Sciatic nerve (tissue), 2 donors: Measurements from ENCODE around the gene GLS2. TPM values are rescaled to one million over a fixed set of nuclear protein-coding genes. Genes with fewer than 3 reads are reported as not detected.
A peak's percentile ranks its signal among the peaks of the same experiment; 100 is the strongest.
"Not testable (repeated sequence)": the region's sequence is repeated elsewhere in the genome, so short reads cannot be mapped to it uniquely, and the experiment has no call there.

Experiments used
- ATAC-seq: fragments of 200-7000 bp; cut with Tn5 transposase; one replicate; pipeline ENCODE4 v1.9.1; 2020; ENCODE audit warnings: mild to moderate bottlenecking, moderate library complexity
- DNase-seq: peaks from one replicate; pipeline ENCODE4 v3.0.0-alpha.2; 2020; ENCODE audit warnings: low spot score
- intact Hi-C: fragments of 100-400 bp; cut with DNase I; formaldehyde crosslinking; loops from one replicate; pipeline ENCODE4 v1.14.2; 2022
- total RNA-seq: library from RNA; stranded (reverse); fragmentation: NEBNext Ultra II Directional; extraction: Animal tissue kit (Norgen Biotek cat#: 25700); gene quantifications from one replicate; pipeline ENCODE4 v1.2.1, GENCODE V29; 2021
- donor health status: DM: no; HTN: no; CAD: no.
- donor health status: DM: no; HTN: no; CAD: no.

GLS2 gene
- total RNA-seq, 1 donor from 2014 or later, result 0.98 TPM

GRCh38 chr12:56454557-56454956 lies 33.4 kb downstream of the GLS2 start, which contains the start of gene MIP:
MIP (minus strand) TSS chr12:56454657; CDS start chr12:56454613, 44 bp downstream.
- no peak for ATAC-seq
- no peak for DNase-seq
- intact Hi-C loops, result loop anchor here (10.0 kb wide), 1 partner anchor 100 kb away; no protein-coding TSS in a partner anchor

GRCh38 chr12:56451147-56451546 lies 36.8 kb downstream of the GLS2 start:
- DNase-seq (no peak), ATAC-seq (no peak)
- intact Hi-C loops, result loop anchor here (10.0 kb wide), 1 partner anchor 96 kb away; no protein-coding TSS in a partner anchor

GRCh38 chr12:56450241-56450640 lies 37.7 kb downstream of the GLS2 start:
- no peak for DNase-seq
- ATAC-seq, result no peak
- intact Hi-C loops, result loop anchor here (10.0 kb wide), 1 partner anchor 95 kb away; no protein-coding TSS in a partner anchor

- intact Hi-C loops, result no loop called here
- no peak for DNase-seq
- no peak for ATAC-seq
Measured at GRCh38 chr12:56449622-56449984, 38.4 kb downstream of the GLS2 start.

GRCh38 chr12:56448860-56449621 lies 38.9 kb downstream of the GLS2 start, which contains the start of gene TIMELESS:
TIMELESS (minus strand) TSS chr12:56449426; CDS start chr12:56434170, 15,256 bp downstream.
- peak; percentile 93 for DNase-seq
- peak; percentile 99 for ATAC-seq
- intact Hi-C loops, result no loop called here

GRCh38 chr12:56443208-56443607 lies 44.8 kb downstream of the GLS2 start:
- intact Hi-C loops, ATAC-seq, DNase-seq: not testable (repeated sequence)

- DNase-seq, result no peak
- ATAC-seq, result no peak
- intact Hi-C loops, result no loop called here
Measured at GRCh38 chr12:56437430-56438176, 50.4 kb downstream of the GLS2 start.

GRCh38 chr12:56434828-56435227 lies 53.1 kb downstream of the GLS2 start:
- DNase-seq, result no peak
- intact Hi-C loops, result no loop called here
- no peak for ATAC-seq

- no peak for DNase-seq
- ATAC-seq, result no peak
- intact Hi-C loops, result no loop called here
Measured at GRCh38 chr12:56431850-56432249, 56.1 kb downstream of the GLS2 start.

- DNase-seq, result no peak
- intact Hi-C loops, result no loop called here
Measured at GRCh38 chr12:56431288-56431687, 56.7 kb downstream of the GLS2 start.

GRCh38 chr12:56425940-56426438 lies 62.0 kb downstream of the GLS2 start:
- DNase-seq (no peak), ATAC-seq (no peak)
- intact Hi-C loops, result no loop called here

More at GRCh38 chr12:56431288-56431687, 56.7 kb downstream of the GLS2 start:
- no peak for ATAC-seq

- intact Hi-C loops, result no loop called here
- no peak for ATAC-seq
- no peak for DNase-seq
Measured at GRCh38 chr12:56425193-56425592, 62.8 kb downstream of the GLS2 start.

Other genes starting within 250 kb of the GLS2 start
- 40.1 TPM for gene ANKRD52, start 229.8 kb downstream of the GLS2 start, total RNA-seq
- gene COQ10A, start 221.2 kb downstream of the GLS2 start, total RNA-seq, result 8.3 TPM
- gene CS, start 187.8 kb downstream of the GLS2 start, total RNA-seq, result 106 TPM
- gene CNPY2, start 172.2 kb downstream of the GLS2 start, total RNA-seq, result 87.3 TPM
- gene PAN2, start 154.2 kb downstream of the GLS2 start, total RNA-seq, result 101 TPM
- not detected for gene IL23A, start 149.3 kb downstream of the GLS2 start, total RNA-seq
- gene STAT2, start 128.1 kb downstream of the GLS2 start, total RNA-seq, result 195 TPM
- not detected for gene APOF, start 125.3 kb downstream of the GLS2 start, total RNA-seq
- 4.4 TPM for gene TIMELESS, start 38.7 kb downstream of the GLS2 start, total RNA-seq
- gene MIP, start 33.5 kb downstream of the GLS2 start, total RNA-seq, result not detected
- 2.9 TPM for gene SPRYD4, start 19.6 kb downstream of the GLS2 start, total RNA-seq
- 90.6 TPM for gene RBMS2, start 33.7 kb upstream of the GLS2 start, total RNA-seq
- gene BAZ2A, start 142.2 kb upstream of the GLS2 start, total RNA-seq, result 148 TPM
- 246 TPM for gene ATP5F1B, start 157.8 kb upstream of the GLS2 start, total RNA-seq
- gene PTGES3, start 200.1 kb upstream of the GLS2 start, total RNA-seq, result 157 TPM
- 690 TPM for gene NACA, start 237.1 kb upstream of the GLS2 start, total RNA-seq